Sigmoid colon (tissue), 4 donors: ENCODE results near the gene CMKLR1.

Experiments used
- CTCF ChIP-seq, 4 experiments: fragments of 450-650 bp in 3 of 4; fragments of 200-600 bp in 1 of 4; IDR thresholded peaks; one replicate each; pipeline ENCODE4 v1.5.1; 2016 to 2019; ENCODE audit warnings: antibody characterized with exemption in 4 of 4, mild to moderate bottlenecking in 3 of 4, moderate library complexity in 2 of 4
- EP300 ChIP-seq, 4 donors: sonication (generic); formaldehyde crosslinking; IDR thresholded peaks; one replicate each; pipeline ENCODE4 v1.6.1; 2017; ENCODE audit warnings: antibody characterized with exemption in 4 of 4
- POLR2A ChIP-seq, 2 donors: fragments of 450-650 bp; IDR thresholded peaks; one replicate each; pipeline ENCODE4 v1.6.1; 2016; ENCODE audit warnings: antibody characterized with exemption in 2 of 2, mild to moderate bottlenecking in 2 of 2, moderate library complexity in 2 of 2
- POLR2AphosphoS5 ChIP-seq, 4 donors: sonication (generic); formaldehyde crosslinking; IDR thresholded peaks; one replicate each; pipeline ENCODE4 v1.6.1; 2017; ENCODE audit warnings: antibody characterized with exemption in 4 of 4

- no peak for TF ChIP-seq CTCF (IDR thresholded peaks at IDR 0.05)
- no peak for TF ChIP-seq POLR2A (IDR thresholded peaks at IDR 0.05)
- no peak for TF ChIP-seq POLR2AphosphoS5 (IDR thresholded peaks at IDR 0.05)
- no peak for TF ChIP-seq EP300 (IDR thresholded peaks at IDR 0.05)
These were observed 6.9 kb upstream of the CMKLR1 start for GRCh38 chr12:108345716-108346633.
